Astrocyte (in vitro differentiated cells and primary cell): Measurements from ENCODE around the gene WNT7A. TPM values are rescaled to one million over a fixed set of nuclear protein-coding genes. Genes with fewer than 3 reads are reported as not detected.

ENCODE experiments used
- DNase-seq: peaks from one replicate; pipeline ENCODE4 v3.0.0-alpha.2; 2010; ENCODE audit warnings: low read depth
- FAIRE-seq: peaks from 2 replicates; lab custom pipeline; 2011; peaks lifted over from hg19 to GRCh38; lab: Jason Lieb, UNC
- H2AFZ ChIP-seq: 2 replicates; pipeline ENCODE4 v1.6.0; 2012; ENCODE audit warnings: low read depth, low read length, inconsistent platforms
- H3K27ac ChIP-seq: 2 replicates; pipeline ENCODE4 v1.5.1; 2011; ENCODE audit warnings: low read depth, low read length, inconsistent platforms
- H3K27me3 ChIP-seq: 2 replicates; pipeline ENCODE4 v1.6.0; 2011; ENCODE audit warnings: low read length, inconsistent platforms; ENCODE audit not compliant: insufficient read depth
- H3K36me3 ChIP-seq: 2 replicates; pipeline ENCODE4 v1.5.1; 2011; ENCODE audit warnings: low read length, inconsistent platforms; ENCODE audit not compliant: insufficient read depth
- H3K4me1 ChIP-seq: 2 replicates; pipeline ENCODE4 v1.5.1; 2011; ENCODE audit warnings: low read length, inconsistent platforms; ENCODE audit not compliant: insufficient read depth
- H3K4me2 ChIP-seq: 2 replicates; pipeline ENCODE4 v1.6.0; 2012; ENCODE audit warnings: low read length, inconsistent platforms
- H3K4me3 ChIP-seq: 2 replicates; pipeline ENCODE4 v1.5.1; 2011; ENCODE audit warnings: low read depth, mild to moderate bottlenecking, low read length, inconsistent platforms; ENCODE audit not compliant: insufficient read depth
- H3K79me2 ChIP-seq: 2 replicates; pipeline ENCODE4 v1.6.0; 2012; ENCODE audit warnings: mild to moderate bottlenecking, low read length, inconsistent platforms; ENCODE audit not compliant: insufficient read depth
- H3K9ac ChIP-seq: 2 replicates; pipeline ENCODE4 v1.6.0; 2012; ENCODE audit warnings: mild to moderate bottlenecking, low read length, inconsistent platforms
- H3K9me3 ChIP-seq: 2 replicates; pipeline ENCODE4 v1.5.1; 2012; ENCODE audit warnings: low read depth, mild to moderate bottlenecking, low read length, inconsistent platforms; ENCODE audit not compliant: insufficient read depth
- H4K20me1 ChIP-seq: 2 replicates; pipeline ENCODE4 v1.6.0; 2012; ENCODE audit warnings: low read length, inconsistent platforms; ENCODE audit not compliant: insufficient read depth
- H3K27ac Mint-ChIP-seq: one replicate; pipeline ENCODE4 v1.8.0; 2021; ENCODE audit warnings: mild to moderate bottlenecking, mixed read lengths; ENCODE audit not compliant: unreplicated experiment
- H3K27me3 Mint-ChIP-seq: one replicate; pipeline ENCODE4 v1.8.0; 2021; ENCODE audit warnings: low read depth, mixed read lengths; ENCODE audit not compliant: unreplicated experiment
- H3K36me3 Mint-ChIP-seq: one replicate; pipeline ENCODE4 v1.8.0; 2021; ENCODE audit warnings: low read depth, mixed read lengths; ENCODE audit not compliant: unreplicated experiment
- H3K4me1 Mint-ChIP-seq: one replicate; pipeline ENCODE4 v1.8.0; 2021; ENCODE audit warnings: low read depth, mixed read lengths; ENCODE audit not compliant: unreplicated experiment
- H3K4me3 Mint-ChIP-seq: one replicate; pipeline ENCODE4 v1.8.0; 2021; ENCODE audit warnings: mild to moderate bottlenecking, moderate library complexity, mixed read lengths; ENCODE audit not compliant: unreplicated experiment
- H3K9me3 Mint-ChIP-seq: one replicate; pipeline ENCODE4 v1.8.0; 2021; ENCODE audit warnings: mild to moderate bottlenecking, mixed read lengths; ENCODE audit not compliant: unreplicated experiment
- EZH2 ChIP-seq: IDR thresholded peaks from 2 replicates; pipeline ENCODE4 v1.6.1; 2012; ENCODE audit warnings: mild to moderate bottlenecking, low read length, inconsistent platforms; ENCODE audit not compliant: insufficient read depth
- total RNA-seq: library from RNA; stranded (reverse); gene quantifications from 2 replicates; pipeline ENCODE4 v1.2.1, GENCODE V29; 2021
- TF ChIP-seq, protein P1 (sequence below): IDR thresholded peaks from 2 replicates; pipeline ENCODE4 v1.5.1; 2011; ENCODE audit warnings: low read depth, mild to moderate bottlenecking, inconsistent platforms, low read length, moderate library complexity; ENCODE audit not compliant: insufficient read depth

The WNT7A gene
- total RNA-seq, 1 donor from 2014 or later: 1.7 TPM

DNA sequence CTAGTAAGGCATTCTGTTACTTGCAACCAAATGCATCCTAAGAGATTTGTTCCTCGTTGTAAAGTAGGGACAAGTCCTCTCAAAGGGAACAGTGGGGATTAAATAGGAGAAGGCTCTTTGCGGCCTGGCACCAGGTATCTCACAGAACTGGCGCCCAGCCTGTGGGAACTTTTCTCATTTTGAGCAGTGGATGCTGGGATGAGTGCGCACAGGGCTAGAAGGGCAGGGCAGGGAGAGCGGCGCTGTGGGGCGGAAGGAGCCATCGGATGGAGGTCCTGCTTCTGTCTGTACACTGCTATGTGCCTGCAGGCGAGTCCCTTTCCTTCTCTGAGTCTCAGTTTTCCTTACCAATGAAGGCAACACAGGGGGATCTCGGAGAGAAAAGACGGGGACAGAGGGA is 50.6 kb downstream of the WNT7A start:
- Mint-ChIP-seq H3K9me3 (no peaks in the 10 kb centered on the region), H3K27ac (no peak overlapping the region), H3K27me3 (peaks cover 45% of the 10 kb centered on the region), H3K4me1 (peaks cover 1% of the 10 kb centered on the region), H3K4me3 (no peak overlapping the region), H3K36me3 (no peaks in the 10 kb centered on the region)
- Histone ChIP-seq H3K4me2 (no peak overlapping the region), H3K4me3 (no peak overlapping the region), H4K20me1 (no peaks in the 10 kb centered on the region), H3K27me3 (no peaks in the 10 kb centered on the region), H3K4me1 (no peaks in the 10 kb centered on the region), H3K9me3 (no peaks in the 10 kb centered on the region), H3K9ac (no peak overlapping the region), H3K36me3 (no peaks in the 10 kb centered on the region), H3K27ac (no peak overlapping the region), H3K79me2 (no peaks in the 10 kb centered on the region), H2AFZ (no peak overlapping the region)
- no peak for TF ChIP-seq EZH2
- TF ChIP-seq, protein P1, sequence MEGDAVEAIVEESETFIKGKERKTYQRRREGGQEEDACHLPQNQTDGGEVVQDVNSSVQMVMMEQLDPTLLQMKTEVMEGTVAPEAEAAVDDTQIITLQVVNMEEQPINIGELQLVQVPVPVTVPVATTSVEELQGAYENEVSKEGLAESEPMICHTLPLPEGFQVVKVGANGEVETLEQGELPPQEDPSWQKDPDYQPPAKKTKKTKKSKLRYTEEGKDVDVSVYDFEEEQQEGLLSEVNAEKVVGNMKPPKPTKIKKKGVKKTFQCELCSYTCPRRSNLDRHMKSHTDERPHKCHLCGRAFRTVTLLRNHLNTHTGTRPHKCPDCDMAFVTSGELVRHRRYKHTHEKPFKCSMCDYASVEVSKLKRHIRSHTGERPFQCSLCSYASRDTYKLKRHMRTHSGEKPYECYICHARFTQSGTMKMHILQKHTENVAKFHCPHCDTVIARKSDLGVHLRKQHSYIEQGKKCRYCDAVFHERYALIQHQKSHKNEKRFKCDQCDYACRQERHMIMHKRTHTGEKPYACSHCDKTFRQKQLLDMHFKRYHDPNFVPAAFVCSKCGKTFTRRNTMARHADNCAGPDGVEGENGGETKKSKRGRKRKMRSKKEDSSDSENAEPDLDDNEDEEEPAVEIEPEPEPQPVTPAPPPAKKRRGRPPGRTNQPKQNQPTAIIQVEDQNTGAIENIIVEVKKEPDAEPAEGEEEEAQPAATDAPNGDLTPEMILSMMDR: no peak
- FAIRE-seq (no peak), DNase-seq (no peak)

DNA sequence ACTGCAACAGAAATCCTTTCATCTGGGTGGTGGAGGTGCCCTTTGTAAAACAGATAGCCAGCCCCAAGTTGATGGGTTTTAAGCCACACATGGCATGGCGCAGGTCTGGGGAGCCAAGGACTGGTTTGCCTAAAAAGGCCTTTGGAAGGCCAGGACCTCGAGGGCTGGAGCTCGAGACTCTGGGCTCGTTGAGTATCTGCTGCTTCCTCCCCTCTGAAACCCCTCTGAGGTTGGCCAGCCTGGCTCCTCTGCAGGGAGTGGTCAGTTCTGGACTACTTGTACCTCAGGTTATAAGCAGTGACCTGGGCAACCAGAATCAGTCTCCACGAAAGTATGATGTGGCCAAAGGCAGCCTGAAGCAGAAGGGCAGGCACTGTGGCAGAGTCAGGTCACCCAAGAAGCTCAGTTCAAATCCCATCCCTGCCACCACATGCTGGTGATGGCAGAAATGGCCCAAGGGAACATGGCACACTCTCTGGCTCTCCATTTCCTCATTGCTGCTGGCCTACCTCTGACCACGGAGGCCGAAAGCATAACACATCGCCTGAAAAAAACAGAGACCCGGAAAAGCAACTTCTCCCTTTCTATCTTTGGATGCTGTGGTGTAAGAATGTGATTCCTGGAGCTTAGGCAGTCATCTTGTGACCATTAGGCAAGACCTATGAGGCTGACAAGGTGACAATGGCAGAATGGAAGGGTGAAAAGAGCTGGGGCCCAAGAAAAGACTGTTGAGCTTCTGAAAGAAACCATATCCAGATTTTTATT is 51.2 kb downstream of the WNT7A start:
- H4K20me1 ChIP-seq: no peaks in the 10 kb centered on the region
- H3K4me2 ChIP-seq: no peak overlapping the region
- FAIRE-seq (no peak), DNase-seq (no peak)
- no peaks in the 10 kb centered on the region for H3K36me3 ChIP-seq
- no peak overlapping the region for H3K4me3 ChIP-seq
- Mint-ChIP-seq H3K27me3 (peaks cover 40% of the 10 kb centered on the region), H3K27ac (peak overlapping the region; percentile 34), H3K4me1 (peaks cover 1% of the 10 kb centered on the region), H3K36me3 (no peaks in the 10 kb centered on the region), H3K9me3 (no peaks in the 10 kb centered on the region), H3K4me3 (no peak overlapping the region)
- H3K9ac ChIP-seq: no peak overlapping the region
- no peaks in the 10 kb centered on the region for H3K27me3 ChIP-seq
- no peaks in the 10 kb centered on the region for H3K9me3 ChIP-seq
- TF ChIP-seq, protein P1: no peak
- no peak for TF ChIP-seq EZH2
- no peaks in the 10 kb centered on the region for H3K4me1 ChIP-seq
- H2AFZ ChIP-seq: no peak overlapping the region
- no peak overlapping the region for H3K27ac ChIP-seq
- H3K79me2 ChIP-seq: no peaks in the 10 kb centered on the region

DNA sequence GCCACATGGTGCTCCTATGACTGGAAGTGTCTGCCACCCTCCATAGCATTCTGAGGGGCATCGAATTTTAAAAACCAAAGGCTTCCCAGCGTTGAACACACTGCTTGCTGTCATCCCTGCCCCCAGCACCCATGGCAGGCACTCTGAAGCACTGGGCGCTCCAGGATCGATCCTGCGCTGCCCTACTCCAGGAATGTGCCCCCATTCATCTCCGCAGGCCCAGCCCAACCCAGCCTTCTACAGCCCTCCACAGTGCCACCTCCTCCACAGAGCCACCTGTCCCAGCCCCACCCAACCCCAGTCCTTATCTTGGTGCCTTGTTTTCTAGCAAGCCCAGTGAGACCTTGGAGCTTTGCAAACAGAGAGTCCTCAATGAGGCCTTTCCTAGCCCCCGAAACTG is 52.2 kb downstream of the WNT7A start:
- TF ChIP-seq, protein P1: no peak
- TF ChIP-seq EZH2: no peak
- FAIRE-seq (no peak), DNase-seq (no peak)
- no peaks in the 10 kb centered on the region for H3K36me3 ChIP-seq
- Mint-ChIP-seq H3K36me3 (no peaks in the 10 kb centered on the region), H3K4me3 (no peak overlapping the region), H3K27me3 (peaks cover 40% of the 10 kb centered on the region), H3K27ac (no peak overlapping the region), H3K9me3 (no peaks in the 10 kb centered on the region), H3K4me1 (peaks cover 1% of the 10 kb centered on the region)
- H3K9ac ChIP-seq: no peak overlapping the region
- no peaks in the 10 kb centered on the region for H3K79me2 ChIP-seq
- no peak overlapping the region for H2AFZ ChIP-seq
- H3K4me1 ChIP-seq: no peaks in the 10 kb centered on the region
- H3K4me2 ChIP-seq: no peak overlapping the region
- no peaks in the 10 kb centered on the region for H4K20me1 ChIP-seq
- no peaks in the 10 kb centered on the region for H3K27me3 ChIP-seq
- H3K4me3 ChIP-seq: no peak overlapping the region
- no peaks in the 10 kb centered on the region for H3K9me3 ChIP-seq
- no peak overlapping the region for H3K27ac ChIP-seq
